HG02588 (cell line): Measurements from ENCODE around the gene HABP4.

Experiments
- ATAC-seq: cut with Tn5 transposase; IDR thresholded peaks from one replicate; pipeline ENCODE4 v1.9.1; 2021; ENCODE audit warnings: mild to moderate bottlenecking, moderate library complexity; ENCODE audit not compliant: unreplicated experiment

The HABP4 gene

GRCh38 chr9:96515621-96516470 lies 65.9 kb downstream of the HABP4 start:
- no peak for ATAC-seq

GRCh38 chr9:96519095-96519494 lies 69.1 kb downstream of the HABP4 start:
- ATAC-seq: no peak

GRCh38 chr9:96519787-96520186 lies 69.8 kb downstream of the HABP4 start:
- no peak for ATAC-seq

GRCh38 chr9:96522366-96522765 lies 72.4 kb downstream of the HABP4 start:
- no peak for ATAC-seq

- ATAC-seq: no peak
Measured at GRCh38 chr9:96523374-96523773, 73.4 kb downstream of the HABP4 start.

GRCh38 chr9:96524045-96524444 lies 74.1 kb downstream of the HABP4 start:
- ATAC-seq: no peak

GRCh38 chr9:96524764-96525163 lies 74.8 kb downstream of the HABP4 start:
- no peak for ATAC-seq

- ATAC-seq: no peak
Measured at GRCh38 chr9:96532173-96532572, 82.2 kb downstream of the HABP4 start.

- no peak for ATAC-seq
Measured at GRCh38 chr9:96540106-96540505, 90.1 kb downstream of the HABP4 start.
